ENCODE measurements around the gene RETREG1.
A peak's percentile ranks its signal among the peaks of the same experiment; 100 is the strongest.

RETREG1 gene

GRCh38 chr5:16639206-16639605 is 22.4 kb upstream of the RETREG1 start:
- H3K9me3 ChIP-seq (ENCODE audit: insufficient read depth, low read depth, low read length): no peaks in the 10 kb centered on the region
- no peaks in the 10 kb centered on the region for H3K36me3 ChIP-seq (ENCODE audit: insufficient read depth, low read length)
- no peak overlapping the region for H2AFZ ChIP-seq (ENCODE audit: low read length)
- no peaks in the 10 kb centered on the region for H3F3A ChIP-seq (ENCODE audit: low read depth)
- H3K27me3 ChIP-seq (ENCODE audit: insufficient read depth, low read length, poor library complexity, severe bottlenecking): no peaks in the 10 kb centered on the region
- TF ChIP-seq CTCF (conservative IDR thresholded peaks at IDR 0.05; ENCODE audit: low read length): no peak
- no peak for TF ChIP-seq EZH2phosphoT487 (IDR thresholded peaks at IDR 0.05; ENCODE audit: borderline replicate concordance)
- no peaks in the 10 kb centered on the region for H4K20me1 ChIP-seq (ENCODE audit: insufficient read depth, low read length, poor library complexity, severe bottlenecking)
- no peak overlapping the region for H3K4me3 ChIP-seq (ENCODE audit: low read length, poor library complexity, severe bottlenecking)
- no peaks in the 10 kb centered on the region for H3K79me2 ChIP-seq (ENCODE audit: insufficient read depth, low read length)
- no peaks in the 10 kb centered on the region for H3K9me2 ChIP-seq (replicated peaks; ENCODE audit: low read depth, low read length)
- H3K4me1 ChIP-seq (ENCODE audit: insufficient read depth, low read length, poor library complexity, severe bottlenecking): no peaks in the 10 kb centered on the region
- H3K4me2 ChIP-seq (ENCODE audit: low read depth, low read length, poor library complexity, severe bottlenecking): no peak overlapping the region
- no peak overlapping the region for H3K9ac ChIP-seq (ENCODE audit: low read depth, low read length, poor library complexity, severe bottlenecking)

- Histone ChIP-seq H3K9ac (ENCODE audit: low read depth, low read length, poor library complexity, severe bottlenecking) (no peak overlapping the region), H3K9me2 (replicated peaks; ENCODE audit: low read depth, low read length) (no peaks in the 10 kb centered on the region), H3K4me2 (ENCODE audit: low read depth, low read length, poor library complexity, severe bottlenecking) (no peak overlapping the region), H3K36me3 (ENCODE audit: insufficient read depth, low read length) (no peaks in the 10 kb centered on the region), H3K79me2 (ENCODE audit: insufficient read depth, low read length) (no peaks in the 10 kb centered on the region), H3K9me3 (ENCODE audit: insufficient read depth, low read depth, low read length) (no peaks in the 10 kb centered on the region), H3K4me3 (ENCODE audit: low read length, poor library complexity, severe bottlenecking) (no peak overlapping the region), H2AFZ (ENCODE audit: low read length) (no peak overlapping the region), H4K20me1 (ENCODE audit: insufficient read depth, low read length, poor library complexity, severe bottlenecking) (no peaks in the 10 kb centered on the region), H3K27me3 (ENCODE audit: insufficient read depth, low read length, poor library complexity, severe bottlenecking) (no peaks in the 10 kb centered on the region), H3F3A (ENCODE audit: low read depth) (no peaks in the 10 kb centered on the region), H3K4me1 (ENCODE audit: insufficient read depth, low read length, poor library complexity, severe bottlenecking) (no peaks in the 10 kb centered on the region)
- TF ChIP-seq CTCF (conservative IDR thresholded peaks at IDR 0.05; ENCODE audit: low read length) (no peak), EZH2phosphoT487 (IDR thresholded peaks at IDR 0.05; ENCODE audit: borderline replicate concordance) (no peak)
Measured at GRCh38 chr5:16628376-16628775, 11.6 kb upstream of the RETREG1 start.

GRCh38 chr5:16626696-16627264 is 10.0 kb upstream of the RETREG1 start:
- no peaks in the 10 kb centered on the region for H3K36me3 ChIP-seq (ENCODE audit: insufficient read depth, low read length)
- no peaks in the 10 kb centered on the region for H3K4me1 ChIP-seq (ENCODE audit: insufficient read depth, low read length, poor library complexity, severe bottlenecking)
- H3K9me2 ChIP-seq (replicated peaks; ENCODE audit: low read depth, low read length): no peaks in the 10 kb centered on the region
- no peaks in the 10 kb centered on the region for H3K27me3 ChIP-seq (ENCODE audit: insufficient read depth, low read length, poor library complexity, severe bottlenecking)
- H3F3A ChIP-seq (ENCODE audit: low read depth): no peaks in the 10 kb centered on the region
- no peak overlapping the region for H2AFZ ChIP-seq (ENCODE audit: low read length)
- H3K4me3 ChIP-seq (ENCODE audit: low read length, poor library complexity, severe bottlenecking): no peak overlapping the region
- H3K9me3 ChIP-seq (ENCODE audit: insufficient read depth, low read depth, low read length): no peaks in the 10 kb centered on the region
- peak overlapping the region; percentile 11 for H3K4me2 ChIP-seq (ENCODE audit: low read depth, low read length, poor library complexity, severe bottlenecking)
- no peaks in the 10 kb centered on the region for H4K20me1 ChIP-seq (ENCODE audit: insufficient read depth, low read length, poor library complexity, severe bottlenecking)
- no peaks in the 10 kb centered on the region for H3K79me2 ChIP-seq (ENCODE audit: insufficient read depth, low read length)
- TF ChIP-seq CTCF (conservative IDR thresholded peaks at IDR 0.05; ENCODE audit: low read length): no peak
- no peak for TF ChIP-seq EZH2phosphoT487 (IDR thresholded peaks at IDR 0.05; ENCODE audit: borderline replicate concordance)
- no peak overlapping the region for H3K9ac ChIP-seq (ENCODE audit: low read depth, low read length, poor library complexity, severe bottlenecking)
